NCI-H146 treated with DMSO at 0.1 percent for 48 hours (cell line): ENCODE measurements around the gene SDK2.
A peak's percentile ranks its signal among the peaks of the same experiment; 100 is the strongest.

ENCODE experiments used
- DNase-seq: peaks from one replicate; lab custom pipeline; 2025; ENCODE audit not compliant: unreplicated experiment; lab: John Stamatoyannopoulos, UW

SDK2 gene

DNA sequence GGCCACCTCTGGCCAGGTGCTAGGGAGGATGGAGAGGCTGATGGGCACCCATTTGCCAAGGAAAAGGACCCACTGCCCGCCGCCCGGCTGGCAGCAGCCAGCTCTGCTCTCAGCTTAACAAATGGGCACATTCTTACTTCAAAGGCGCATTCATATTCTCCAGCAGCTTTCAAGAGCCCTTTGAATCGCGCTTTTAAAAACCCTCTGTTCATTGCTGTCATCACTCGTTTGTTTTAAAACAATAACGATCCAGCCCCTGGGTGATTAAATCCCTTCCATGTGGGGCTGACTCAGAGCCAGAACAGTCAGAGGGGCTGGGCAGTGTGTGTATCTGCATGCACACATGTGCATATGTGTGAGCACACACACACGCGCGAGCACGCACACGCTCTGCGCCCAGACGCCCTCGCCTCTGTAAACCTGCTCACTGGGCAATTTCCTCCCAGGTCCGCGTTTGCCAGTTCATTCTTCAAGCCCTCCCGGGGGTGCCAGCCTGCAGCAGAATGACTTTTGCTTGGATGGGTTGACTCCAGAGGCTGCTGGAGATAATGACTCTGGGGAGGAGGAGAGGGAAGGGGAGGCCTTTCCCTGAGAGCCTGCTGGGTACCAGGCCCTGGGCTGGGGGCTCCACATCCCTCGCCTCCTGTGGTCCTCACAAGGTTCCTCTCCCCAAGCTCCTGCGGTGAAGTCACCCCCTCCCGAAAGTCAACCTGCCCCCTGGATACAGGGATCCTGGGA is 133.1 kb downstream of the SDK2 start:
- no peak for DNase-seq

DNA sequence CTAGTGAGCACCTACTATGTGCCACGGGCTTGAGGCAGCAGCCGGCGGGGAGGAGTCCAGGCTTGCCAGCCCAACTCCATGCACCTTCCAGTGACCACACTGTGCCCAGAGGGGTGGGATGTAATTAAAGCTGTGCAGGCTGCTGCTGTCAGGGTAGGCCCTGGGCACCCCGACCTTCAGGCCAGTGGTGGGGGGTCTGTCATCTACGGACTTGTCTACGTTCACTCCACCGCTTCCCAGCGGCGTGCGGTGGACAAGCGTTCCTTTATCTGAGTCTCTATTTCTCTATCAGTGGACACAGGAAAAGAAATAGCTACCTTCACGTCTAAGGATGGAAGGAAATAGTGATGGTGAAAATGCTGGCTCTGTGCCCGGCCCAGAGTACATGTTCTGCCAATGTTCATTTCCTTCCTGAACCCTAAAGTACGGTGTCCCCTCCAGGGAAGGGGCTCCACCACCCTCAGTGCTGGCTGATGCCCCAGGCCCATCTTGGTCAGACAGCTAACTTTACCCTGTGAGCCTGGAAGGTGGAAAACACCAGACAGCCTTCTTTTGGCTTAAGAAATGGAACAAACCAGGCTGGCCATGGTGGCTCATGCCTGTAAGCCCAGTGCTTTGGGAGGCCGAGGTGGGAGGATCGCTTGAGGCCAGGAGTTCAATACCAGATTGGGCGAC is 135.2 kb downstream of the SDK2 start:
- DNase-seq = no peak

DNA sequence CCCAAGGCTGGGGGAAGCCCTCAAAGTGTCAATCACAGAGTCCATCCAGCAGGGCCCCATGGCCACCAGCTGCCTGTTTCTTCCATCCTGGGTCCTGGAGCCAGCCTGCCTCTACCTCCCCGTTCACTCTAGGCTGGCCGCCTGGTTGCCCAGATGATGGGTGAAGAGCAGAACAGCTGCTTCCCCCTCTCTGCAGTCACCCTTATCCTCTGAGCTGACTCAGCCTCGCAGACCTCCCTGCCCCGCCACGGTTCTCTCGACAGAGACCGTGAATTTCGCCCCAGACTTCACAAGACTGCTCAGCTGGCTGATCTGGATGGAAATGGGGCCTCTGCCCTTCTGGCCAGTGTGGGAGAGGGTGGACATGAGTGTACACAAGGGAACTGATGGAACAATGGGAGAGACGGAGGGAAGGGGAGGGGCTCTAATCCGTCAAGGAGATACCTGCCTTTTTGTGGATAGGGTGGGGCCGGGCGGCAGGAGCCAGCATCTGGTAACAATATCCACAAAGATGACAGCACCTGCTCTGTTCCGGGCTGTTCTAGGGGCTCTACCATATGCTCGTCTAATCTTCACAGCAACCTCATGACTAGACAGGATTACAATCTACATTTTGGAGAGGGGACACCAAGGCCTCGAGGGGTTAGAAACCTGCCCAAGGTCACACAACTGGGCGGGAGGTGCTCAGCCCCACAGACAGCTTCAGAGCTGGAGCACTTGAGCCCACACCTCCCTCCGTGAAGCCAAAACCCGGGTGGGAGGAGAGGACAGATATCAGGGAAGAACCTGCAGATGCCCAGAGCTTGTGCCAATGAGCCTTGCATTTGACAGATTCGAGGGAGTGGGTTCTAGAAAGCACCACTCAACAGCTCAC is 136.0 kb downstream of the SDK2 start:
- DNase-seq = peak; percentile 25

DNA sequence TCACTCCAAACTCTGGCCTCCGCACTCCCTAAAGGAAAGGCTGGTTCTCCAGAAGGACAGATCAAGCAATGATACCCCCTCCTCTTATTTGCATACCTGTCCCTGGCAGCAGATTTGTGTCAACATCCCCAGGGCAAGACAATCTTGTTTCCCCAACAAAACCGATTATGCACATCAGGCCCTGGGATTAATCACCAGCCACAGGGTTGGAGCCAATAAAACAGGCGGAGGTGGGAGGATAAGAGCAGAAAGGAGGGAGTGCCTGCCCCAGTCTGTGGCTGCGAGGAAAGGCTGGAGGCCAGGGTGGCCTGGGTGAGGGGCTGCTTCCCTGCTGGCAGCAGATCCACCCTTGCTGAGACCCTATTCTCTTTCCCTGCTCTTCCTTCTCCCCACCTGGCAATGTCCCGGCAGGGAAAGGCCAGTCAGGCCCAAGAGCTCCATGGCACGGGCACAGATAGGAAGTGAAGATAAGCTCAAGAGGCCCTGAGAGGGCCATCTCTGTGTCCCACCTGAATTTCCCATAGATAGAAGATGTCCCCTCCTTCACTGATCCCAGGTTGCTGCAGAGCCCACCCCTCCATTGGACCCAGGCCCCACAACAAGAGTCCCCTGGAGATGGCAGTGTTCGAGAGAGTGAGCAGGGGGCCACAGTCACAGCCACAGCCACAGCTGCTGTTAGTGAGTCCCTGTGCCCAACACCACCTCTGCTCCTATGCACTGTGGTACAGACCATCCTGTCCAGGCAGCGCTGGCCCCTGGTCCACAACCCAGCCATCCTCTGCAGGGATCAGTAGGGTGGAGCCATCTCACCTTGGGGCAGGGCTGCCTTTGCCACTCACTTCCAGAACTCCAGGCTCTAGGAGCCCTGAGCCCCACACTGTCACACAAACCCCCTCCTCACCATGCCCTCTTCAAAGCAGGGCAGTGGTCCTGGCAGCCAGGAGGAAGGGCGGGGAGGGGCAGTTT is 137.5 kb downstream of the SDK2 start:
- peak; percentile 72 for DNase-seq

DNA sequence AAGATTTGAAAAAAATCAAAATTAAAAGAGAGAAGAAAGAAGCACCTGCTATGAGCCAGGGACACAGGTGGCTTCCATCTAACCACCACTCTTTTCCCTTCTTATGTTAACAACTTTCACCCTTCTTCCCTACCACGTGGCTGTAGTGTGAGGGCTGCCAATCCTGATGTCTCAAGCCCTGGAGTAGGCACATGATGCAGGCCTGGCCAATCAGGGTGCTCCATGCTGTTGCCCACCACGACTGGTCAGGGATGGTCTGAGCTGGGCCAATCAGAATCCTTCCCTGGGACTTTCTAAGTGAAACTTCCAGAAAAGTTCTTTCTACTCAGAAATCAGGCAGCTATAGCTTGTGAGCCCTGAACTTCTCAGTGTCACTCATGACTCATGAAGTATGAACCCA is 140.7 kb downstream of the SDK2 start:
- DNase-seq = no peak

DNA sequence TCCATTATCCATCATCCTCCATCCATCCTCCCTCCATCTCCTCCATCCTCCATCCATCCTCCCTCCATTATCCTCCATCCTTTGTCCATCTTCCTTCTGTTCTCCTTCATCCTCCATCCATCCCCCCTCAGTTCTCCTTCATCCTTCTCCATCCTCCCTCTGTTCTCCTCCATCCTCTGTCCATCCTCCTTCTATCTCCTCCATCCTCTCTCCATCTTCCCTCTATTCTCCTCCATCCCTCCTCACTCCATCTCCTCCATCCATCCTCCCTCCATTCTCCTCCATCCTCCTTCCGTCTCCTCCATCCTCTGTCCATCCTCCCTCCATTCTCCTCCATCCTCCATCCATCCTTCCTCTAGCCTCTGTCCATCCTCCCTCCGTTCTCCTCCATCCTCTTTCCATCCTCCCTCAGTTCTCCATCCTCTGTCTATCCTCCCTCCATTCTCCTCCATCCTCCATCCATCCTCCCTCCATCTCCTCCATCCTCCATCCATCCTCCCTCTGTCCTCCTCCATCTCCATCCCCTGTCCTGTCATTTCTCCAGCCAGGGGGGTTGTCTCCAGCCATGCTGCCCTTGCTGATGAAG is 143.7 kb downstream of the SDK2 start:
- DNase-seq = no peak

DNA sequence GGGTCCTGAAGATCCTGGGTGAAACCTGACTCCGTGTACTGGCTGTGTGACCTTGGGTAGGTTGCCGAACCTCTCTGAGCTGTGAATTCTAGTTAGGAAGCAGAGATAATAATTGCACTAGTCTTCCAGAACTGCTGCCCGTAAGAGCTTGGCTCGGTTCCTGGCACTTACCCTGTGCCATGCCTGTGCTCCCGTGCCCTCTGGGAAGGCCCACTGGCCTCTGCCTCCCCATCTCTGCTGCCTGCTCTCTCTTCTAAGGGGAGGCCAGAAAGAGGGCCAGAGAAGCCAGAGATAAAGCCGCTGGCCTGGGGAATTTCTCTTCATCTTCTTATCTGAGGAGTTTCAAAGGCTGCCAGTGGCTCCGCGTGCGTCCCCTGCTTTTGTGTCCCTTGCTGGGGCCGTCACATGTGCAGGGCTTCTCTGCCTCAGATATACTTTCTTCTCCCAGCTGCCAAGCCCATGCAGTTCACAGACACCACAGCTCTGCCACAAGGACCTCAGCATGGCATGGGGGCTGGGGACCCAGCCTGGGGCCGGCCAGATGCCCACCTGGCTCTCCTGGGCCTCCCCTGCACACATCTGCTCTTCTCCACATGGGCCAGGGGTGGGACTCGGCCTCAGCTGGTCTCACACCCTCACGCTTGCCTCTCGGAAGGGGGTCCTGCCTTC is 145.2 kb downstream of the SDK2 start:
- no peak for DNase-seq

DNA sequence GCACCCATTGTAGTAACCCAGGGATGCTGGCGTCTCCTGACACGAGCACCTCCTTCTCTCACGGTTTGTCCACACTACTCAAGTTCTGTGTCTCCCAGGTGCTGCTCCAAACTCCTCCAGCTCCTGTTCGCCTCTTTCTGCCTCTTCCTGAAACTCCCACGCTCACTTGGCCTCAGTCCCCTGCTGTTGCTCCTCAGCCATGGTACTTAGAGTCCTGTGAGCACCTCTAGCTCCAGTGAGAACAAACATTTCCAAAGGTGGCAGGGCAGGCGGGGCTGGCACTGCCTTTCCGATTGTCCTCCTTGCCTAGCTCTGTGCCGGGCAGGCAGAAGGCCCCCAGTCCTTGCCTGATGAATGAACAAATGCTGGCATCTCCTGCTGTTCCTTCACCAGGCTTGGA is 146.1 kb downstream of the SDK2 start:
- no peak for DNase-seq

DNA sequence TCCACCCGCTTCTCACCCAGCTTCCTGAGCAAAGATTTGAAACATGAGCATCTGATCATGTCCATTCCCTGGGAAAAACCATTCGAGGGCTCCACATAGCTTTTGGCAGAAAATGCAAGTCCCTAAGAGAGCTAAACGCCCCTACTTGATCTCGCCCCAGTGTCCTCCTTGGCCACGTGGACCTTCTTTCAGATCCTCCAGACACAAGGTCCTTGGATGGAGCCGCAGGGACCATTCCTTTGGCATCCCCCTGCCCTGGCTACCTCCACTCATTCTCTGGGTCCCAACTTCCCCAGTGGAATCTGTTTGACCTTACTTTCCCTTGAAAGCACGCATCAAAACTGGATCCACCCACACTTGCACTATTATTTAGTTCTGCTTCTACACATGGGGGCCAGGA is 146.5 kb downstream of the SDK2 start:
- no peak for DNase-seq

DNA sequence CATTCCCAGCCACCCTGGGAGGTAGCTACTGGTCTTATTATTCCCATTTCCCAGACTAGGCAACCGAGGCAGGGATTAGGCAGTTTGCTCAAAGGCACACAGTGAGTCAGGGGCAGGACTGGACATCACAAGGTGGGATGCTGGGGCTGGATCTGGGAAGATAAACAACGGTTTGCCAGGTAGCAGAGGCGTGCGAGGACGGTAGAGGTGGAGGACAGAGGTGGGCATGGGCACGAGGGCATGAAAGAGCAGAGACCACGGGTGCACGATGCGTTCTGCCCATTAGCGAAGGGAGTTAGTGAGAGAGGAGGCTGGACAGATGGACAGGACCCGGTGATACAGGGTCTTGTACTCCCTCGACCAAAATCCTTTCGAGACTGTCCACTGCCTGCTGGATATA is 148.0 kb downstream of the SDK2 start:
- no peak for DNase-seq

DNA sequence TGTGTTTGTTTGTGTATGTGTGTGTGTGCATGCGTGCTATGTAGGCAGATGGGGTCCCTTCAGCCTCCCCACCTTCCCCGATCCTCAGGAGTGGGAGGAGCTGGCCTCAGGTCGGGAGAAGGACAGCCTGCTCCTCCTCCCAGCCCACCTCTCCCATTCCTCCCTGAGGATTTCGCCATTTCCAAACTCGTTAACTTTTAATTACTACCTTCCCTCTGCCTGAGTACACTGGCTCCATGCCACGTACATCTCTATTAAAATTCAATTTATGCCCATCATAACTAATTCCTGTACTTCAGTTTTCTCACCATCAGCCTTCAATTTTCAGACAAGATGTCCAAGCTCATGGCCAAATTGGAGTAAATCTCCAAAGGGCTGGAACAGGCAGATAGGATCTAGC is 148.6 kb downstream of the SDK2 start:
- DNase-seq = no peak

DNA sequence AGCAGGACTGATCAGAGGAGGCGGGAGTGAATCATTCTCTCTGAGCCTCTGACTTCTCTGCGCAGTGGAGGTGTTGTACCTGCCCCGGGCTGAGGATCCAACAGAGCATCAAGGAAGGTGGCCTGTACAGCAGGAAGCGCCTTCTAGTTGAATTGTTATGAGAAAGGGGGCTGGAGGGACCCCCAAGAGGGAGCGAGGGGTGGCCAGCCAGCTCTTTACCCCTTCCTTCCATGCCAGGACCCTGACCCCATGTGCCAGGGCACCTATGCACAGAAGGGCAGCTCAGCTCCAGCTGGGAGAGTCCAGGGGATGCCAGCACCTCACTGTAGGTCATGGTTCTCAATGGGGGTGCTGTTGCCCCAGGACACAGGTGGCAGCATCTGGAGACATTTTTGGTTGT is 149.3 kb downstream of the SDK2 start:
- DNase-seq = no peak

DNA sequence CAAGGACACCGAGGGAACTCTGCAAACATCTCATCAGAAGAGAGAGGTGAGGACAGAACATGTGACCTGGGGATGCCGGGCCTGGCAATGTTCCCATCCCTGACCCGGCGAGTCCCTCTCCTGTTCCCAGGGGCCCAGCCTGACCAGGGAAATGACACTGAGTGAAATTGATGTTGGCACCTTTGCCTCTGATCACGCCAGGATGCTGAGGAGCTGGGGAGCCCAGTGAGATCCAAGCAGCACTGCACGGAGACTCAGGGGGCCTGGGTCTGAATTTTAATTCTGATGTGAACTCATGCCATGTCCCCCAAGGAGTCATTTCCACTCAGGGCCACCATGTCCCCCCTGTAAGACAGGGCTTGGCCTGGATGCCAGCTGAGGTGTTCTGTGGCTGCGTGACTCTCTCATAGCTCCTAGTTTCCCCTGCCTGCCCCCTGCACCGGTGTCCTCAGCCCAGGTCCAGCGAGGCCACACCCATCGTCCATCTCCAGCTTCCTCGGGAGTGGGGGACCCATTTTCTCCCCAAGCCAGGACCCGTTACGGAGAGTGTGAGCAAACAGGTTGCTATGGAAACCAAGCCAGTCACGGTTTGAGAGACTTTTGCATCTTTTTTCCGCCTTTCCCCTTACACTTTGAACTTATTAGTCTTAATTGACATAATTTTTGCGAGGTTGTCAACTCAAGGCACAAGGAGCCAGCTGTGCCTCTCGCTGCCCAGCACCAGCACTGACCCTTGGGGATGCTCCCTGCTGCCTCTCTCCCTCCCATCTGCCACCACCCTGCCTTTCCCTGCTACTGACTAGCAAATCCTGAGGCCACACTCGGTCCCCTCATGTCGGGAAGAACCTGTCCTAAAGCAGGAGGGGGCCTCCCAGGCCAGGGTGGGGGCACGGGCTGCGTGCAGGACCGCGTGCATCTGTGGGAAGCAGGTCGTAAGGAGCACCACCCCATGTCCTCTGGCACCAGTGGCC is 150.0 kb downstream of the SDK2 start:
- no peak for DNase-seq

DNA sequence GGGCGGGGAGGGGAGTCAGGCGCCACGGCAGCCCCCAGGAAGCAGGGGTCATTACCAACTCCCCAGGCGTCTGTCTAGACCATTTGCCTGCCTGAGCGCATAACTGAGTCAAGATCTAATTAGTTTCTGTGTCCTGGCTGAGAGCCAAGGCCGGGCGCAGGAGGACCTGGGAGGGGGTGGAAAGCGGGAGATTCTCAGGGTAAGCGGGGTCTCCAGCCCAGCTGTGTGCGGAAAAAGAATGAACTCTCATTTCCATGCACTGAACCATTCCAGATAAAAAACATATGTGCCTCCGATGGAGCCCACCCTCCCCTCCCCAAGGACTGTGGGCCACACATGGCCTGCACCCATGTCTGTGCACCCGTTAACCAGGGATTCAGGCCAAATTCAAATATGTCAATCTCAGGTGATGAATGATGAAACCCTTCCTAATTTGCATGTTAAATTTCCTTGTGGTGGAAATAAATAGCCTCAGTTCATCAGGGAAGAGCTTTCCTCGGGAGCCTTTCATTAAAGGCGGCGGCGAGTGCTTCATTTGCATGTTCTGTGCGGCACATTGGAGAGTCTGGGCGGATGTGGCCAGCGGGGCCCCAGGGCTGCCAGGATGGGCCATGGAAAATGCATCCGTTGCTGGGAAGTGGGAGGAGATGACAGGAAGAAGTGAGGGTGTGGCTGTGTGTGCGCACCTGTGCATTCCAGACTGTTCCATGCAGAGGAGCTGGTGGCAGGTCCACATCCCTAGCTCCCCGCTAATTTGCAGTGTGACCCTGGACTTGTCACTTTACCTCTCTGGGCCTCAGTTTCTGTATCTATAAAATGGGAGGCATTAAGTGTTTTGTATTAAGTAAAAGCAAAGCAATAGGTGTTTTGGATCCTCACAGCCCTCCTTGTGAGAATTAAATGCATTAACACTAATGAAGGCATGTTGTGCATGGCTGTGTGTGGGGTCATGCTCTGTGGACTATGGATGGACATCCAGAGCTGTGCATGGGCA is 151.1 kb downstream of the SDK2 start:
- no peak for DNase-seq

DNA sequence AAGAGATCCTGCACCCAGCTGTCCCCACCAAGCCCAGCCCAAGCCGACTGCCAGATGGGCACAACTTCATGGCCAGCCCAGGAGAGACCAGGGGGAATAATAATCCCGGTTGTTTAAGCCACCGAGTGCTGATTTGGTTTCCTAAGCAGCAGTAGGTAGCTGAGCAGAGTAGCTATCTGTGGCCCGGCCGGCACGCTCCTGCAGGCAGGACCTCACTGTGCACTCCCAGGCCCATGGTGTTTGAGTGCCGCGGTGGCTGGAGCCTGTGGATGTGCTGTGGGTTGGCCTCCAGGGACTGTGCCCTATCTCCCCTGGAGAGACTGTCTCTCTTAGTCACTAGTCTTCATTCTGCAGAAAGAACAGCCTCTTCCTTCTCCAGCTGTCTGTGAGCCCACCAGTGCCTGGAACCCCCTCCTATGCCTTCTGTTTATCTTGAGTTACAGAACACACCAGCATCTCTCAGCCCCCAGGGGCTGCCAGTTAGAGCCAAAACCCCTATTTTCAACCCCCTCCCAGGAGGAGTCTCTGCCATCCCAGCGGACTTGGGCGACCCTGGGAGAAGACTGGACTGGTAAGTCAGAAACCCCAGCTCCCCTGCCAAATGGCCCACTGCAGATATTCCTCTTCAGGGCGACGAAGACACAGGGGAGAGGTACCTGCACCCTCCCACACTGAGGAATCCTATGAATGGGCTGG is 152.0 kb downstream of the SDK2 start:
- DNase-seq = no peak

DNA sequence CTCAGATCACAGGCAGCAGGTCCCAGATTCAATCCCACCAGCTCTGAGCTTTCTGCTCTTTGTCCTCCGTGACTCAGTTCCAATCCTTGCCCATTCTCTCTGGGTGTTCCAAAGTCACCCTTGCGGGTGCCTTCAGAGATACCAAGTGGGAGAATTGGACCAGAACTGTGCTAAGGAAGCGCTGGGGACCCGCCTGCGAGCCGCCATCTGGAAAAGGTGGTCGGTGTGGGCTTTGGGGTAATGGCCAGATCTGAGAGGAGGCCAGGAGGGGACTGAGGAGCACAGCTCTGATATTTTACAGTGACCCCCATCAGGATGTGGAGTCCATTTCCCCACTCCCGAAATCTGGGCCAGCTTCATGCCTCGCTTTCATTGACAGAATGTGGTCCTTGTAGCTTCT is 152.6 kb downstream of the SDK2 start:
- no peak for DNase-seq

DNA sequence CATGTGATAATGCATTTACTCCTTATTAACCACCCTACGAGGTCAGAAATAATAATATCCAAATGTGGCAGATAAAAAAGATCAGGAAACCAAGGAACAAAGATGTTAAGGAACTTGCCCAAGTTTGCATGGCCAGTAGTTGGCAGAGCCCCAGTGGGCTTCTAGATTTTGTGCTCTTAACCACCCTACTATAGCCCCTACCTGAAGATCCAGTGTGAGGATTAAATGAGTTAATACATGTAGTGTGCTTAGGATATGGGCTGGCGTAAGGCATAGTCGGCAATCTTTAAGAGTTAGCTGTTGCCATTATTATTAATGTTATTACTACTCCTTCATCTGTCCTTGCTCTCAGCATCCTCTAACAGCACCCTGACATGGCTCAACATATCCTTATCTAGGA is 153.4 kb downstream of the SDK2 start:
- DNase-seq = no peak
